Epidermal melanocyte (primary cell): ENCODE data around the gene SEPSECS.

Source experiments
- DNase-seq: peaks from one replicate; pipeline ENCODE4 v3.0.0; 2011; ENCODE audit warnings: low spot score; ENCODE audit not compliant: insufficient read length

SEPSECS gene

DNA sequence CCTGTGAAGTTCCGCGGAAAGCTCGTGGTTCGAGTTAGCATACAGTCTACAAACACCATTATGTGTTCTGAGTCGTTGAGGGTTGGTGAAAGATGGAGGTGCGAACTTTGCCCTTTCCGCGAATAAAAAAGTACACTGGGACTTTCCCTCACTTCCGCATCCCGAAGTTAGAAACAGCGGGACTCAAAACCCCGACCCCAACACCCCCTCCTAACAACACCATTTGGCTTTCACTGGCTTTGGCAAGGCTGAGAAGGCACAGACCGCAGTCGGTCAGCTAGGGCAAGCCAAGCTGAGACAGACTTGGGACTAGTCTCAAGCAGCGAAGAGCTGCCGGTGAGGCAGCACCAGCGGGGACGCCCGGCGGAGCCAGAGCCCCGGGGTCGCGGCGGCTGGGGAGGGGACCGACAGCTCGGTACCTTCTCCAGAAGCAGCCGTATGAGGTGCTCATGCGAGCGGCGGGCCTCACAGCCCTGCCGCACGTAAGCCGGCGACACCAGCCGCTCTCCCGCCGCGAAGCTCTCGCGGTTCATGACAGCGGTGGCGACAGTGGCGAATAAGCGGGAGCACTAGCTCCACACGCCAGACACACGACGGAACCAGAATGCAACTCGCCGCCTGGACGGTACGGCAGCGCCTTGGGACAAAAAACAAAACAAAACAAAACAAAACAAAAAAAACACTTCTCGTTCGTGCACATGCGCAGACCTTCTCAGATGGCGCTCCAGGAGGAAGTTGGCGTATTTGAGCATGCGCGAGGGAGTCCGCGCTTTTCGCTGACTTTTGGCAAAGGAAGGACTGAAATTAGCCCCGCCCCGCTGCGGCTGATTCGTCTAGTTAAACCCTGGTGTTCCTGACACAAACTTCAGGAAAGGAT, at the start of gene SEPSECS:
TSS of gene SEPSECS (minus strand) at position 613 of the 877 bp plus-strand sequence. CDS start at position 533, 80 bp downstream.
- peak; percentile 65 for DNase-seq

DNA sequence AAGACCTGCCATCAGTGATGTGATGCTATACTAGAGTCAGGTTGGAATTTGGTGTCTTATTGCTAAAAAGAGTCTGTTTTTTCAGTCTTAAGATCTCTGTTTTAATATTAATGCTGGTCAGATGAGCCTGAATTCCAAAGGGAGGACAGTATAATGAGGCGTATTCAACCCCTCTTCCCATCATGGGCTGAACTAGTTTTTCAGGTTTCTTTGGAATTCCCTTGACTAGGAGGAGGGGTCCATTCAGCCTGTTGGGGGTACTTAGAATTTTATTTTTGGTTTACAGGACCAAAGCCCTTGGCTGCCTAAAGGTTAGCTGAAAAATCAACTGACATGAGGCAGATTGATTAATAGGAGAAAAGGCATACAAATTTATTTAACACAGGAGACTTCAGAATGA, 49.5 kb upstream of the SEPSECS start:
- no peak for DNase-seq

DNA sequence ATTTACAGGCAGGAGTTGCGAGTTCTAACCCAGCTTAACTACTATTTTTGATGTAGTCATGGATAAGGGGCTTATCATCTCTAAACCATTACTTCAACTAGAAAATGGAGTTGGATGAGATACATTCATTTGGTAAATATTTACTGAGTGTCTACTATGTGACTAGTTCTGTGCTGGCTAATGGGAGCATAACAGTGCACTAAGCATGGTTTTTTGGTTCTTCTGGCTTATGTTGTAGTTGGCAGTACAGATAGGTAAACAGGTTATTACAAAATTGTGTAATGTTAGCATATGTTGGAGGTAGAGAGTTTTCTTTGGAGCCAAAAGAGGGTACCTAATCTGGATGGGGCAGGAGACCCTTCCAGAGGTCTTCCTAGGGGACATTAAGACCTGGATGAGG, 47.7 kb upstream of the SEPSECS start:
- no peak for DNase-seq

DNA sequence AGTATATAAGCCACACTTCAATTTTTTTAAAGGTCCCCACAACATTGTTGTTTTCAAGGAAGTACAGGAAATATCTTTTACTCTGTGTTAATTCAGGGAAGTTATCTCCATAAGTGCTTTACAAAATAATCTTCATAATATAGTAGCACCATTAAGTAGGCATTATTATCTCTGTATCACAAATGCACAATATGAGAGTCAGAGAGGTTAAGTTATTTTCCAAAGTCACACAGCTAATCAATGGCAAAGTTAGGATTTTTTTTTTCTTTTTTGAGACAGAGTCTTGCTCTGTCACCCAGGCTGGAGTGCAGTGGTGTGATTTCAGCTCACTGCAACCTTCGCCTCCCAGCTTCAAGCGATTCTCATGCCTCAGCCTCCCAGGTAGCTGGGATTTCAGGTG, 38.5 kb upstream of the SEPSECS start:
- no peak for DNase-seq

DNA sequence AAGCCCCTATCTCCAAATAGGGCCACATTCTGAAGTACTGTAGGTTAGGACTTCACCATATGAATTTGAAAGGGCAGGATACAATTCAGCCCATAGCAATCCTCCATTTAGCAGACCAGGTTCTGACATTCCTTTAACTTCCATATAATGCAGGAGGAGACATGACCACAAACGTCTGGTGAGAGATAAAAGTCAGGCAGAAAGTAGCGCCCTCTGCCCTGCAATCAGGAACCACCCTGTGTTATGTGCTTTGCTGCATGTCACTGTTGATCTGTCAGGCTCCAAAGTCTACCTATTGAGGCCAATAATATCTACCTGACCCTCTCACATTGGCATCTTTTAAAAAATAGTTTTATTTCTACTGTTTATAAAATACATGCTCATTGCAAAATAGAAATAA, 30.2 kb upstream of the SEPSECS start:
- no peak for DNase-seq

DNA sequence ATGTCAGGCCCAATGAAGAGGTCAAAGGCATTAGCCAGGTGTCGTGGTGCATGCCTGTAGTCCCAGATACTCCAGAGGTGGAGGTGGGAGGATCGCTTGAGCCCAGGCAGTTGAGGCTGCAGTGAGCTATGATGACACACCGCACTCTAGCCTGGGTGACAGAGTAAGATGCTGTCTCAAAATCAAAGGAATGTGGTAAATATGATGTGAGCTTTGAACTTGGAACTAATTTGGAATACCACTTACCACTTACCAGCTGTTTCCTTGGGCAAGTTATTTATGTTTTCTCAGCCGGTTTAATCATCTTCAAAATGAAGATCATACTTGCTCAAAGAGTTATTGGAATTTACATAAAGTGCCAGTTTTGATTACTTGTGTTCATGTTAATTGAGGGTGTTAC, 23.8 kb upstream of the SEPSECS start:
- DNase-seq, result no peak

DNA sequence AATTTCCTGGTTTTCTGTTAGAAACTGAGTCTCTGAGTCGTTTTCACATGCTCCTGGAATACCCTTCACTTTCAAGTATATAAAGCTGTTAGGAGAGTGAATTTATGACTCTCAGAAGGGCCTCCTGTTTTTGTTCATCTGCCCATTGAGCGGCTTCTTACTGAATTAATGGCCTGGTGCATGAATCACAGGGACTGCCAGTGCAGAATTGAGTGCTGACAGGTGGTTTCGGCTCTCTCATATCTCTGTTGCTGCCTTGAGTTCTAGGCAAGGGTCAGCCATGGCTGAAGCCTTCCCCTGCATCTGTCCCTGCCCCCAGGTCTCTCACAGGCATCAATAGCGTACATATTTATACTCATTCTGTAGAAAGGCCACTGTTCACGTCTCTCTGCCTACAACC, 22.7 kb upstream of the SEPSECS start:
- DNase-seq, result no peak

- no peak for DNase-seq
Measured at GRCh38 chr4:25180524-25181131, 20.4 kb upstream of the SEPSECS start.

DNA sequence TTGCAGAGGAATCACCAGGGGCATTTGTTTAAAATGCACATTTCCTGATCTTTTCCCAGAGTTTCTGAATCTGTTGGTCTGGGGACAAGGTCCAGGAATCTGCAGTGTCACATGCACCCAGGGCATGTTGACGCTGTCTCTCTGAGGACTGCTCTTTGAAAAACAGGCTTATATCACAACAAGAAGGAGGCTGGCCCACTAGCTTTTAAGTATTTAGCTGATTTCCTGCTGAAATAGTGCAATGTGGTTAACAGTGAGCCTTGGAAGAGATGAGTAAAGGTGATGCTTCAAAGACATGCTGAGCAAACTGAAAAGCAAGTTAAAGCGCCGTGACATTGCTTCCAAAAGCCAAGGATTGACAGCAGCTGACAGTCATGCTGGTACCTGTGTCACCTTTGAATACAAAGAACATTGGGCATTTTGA, 18.6 kb upstream of the SEPSECS start:
- no peak for DNase-seq

DNA sequence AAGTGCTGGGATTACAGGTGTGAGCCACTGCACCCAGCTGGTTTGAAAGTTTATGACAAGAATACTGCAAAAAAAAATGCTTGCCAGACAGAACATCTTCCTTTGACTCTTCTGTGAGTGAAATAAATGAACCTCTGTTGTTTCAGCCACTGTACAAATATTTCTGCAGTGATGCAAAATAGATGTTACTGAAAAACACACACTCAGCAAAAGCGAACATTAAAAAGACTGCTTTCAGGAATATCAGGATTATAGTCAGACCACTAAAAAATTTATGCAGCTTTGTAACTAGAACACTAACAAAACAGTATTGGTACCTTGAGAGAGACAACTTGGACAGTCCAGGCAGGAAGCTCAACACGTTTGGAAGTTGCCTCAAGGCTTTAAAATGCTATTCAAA, 16.9 kb upstream of the SEPSECS start:
- no peak for DNase-seq

- DNase-seq, result no peak
Measured at GRCh38 chr4:25174674-25175073, 14.4 kb upstream of the SEPSECS start.

GRCh38 chr4:25172961-25173915, 13.0 kb upstream of the SEPSECS start:
- DNase-seq, result peak; percentile 68

GRCh38 chr4:25171201-25171865, 11.1 kb upstream of the SEPSECS start:
- DNase-seq, result no peak

DNA sequence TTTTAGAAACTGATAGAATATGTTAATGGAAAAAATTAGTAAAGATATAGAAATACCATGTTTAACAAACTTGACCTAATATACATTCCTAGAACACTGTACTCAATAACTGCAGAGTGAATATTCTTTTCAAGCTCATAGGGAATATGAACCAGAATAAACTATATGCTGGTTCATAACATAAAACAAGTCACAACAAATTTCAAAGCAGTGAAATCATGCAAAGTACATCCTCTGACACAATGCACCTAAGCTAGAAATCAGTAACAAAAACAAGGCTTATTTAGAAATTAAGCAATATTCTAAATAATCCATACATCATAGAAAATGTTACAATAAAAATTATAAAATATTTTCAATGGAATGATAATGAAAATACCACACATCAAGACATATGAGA, 9.2 kb upstream of the SEPSECS start:
- no peak for DNase-seq

DNA sequence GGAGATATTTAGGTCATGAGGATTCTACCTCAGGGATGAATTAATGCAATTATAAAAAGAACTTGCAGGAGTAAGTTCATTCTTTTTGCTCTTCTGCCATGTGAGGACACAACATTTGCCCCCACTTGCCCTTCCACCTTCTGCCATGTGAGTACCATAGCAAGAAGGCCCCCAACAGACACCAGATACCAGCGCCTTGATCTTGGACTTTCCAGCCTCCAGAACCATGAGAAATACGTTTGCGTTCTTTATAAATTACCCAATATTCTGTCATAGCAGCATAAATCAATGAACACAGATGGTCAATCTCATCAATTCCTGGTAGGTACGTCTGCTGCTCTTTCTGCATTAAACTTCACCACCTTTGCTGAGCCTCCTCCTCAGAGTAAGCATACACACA, 5.7 kb upstream of the SEPSECS start:
- no peak for DNase-seq

- DNase-seq, result no peak
Measured at GRCh38 chr4:25163196-25163595, 2.9 kb upstream of the SEPSECS start.

DNA sequence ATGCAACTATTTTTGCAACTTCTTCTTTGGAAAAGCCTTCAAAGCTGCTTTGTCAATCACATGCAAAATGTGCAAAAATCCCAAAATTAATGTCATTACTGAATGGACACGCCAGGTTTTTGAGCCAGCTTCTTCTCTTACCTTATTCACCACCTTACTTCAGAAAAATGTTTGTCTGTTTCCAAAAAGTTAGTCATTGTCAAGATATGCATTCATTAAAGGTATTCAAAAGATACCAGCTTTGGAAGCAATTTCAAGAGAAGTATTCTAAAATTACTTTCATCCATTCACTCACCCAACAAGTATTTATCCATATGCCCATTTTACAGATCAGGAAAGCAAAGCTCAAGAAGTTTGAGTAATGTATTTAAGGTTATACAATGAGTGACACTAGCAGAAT, 2.3 kb upstream of the SEPSECS start:
- DNase-seq, result no peak

DNA sequence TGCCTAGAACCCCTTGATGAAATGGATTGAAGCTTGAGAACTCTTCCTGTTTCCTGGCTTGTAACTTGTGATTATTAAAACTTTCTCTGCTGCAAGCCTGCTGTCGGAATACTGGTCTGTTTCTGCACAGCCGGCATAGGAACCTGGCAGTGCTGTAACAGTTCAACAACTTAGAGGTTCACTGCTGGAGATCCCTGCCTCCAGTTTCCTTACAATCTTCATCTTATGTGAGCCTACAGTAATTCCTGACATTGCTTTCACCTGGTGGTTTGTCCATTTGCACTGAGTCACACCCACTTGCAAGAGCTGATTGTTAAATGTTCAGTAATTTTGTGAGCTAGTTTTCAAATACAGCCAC, 1.3 kb upstream of the SEPSECS start:
- no peak for DNase-seq

- DNase-seq, result no peak
Measured at GRCh38 chr4:25160714-25161592, 704 bp upstream of the SEPSECS start.

- DNase-seq, result no peak
Measured at GRCh38 chr4:25158817-25159216, 1.4 kb downstream of the SEPSECS start.
